Neural progenitor cell (in vitro differentiated cells): ENCODE results near the gene B3GLCT. TPM values are rescaled to one million over a fixed set of nuclear protein-coding genes. Genes with fewer than 3 reads are reported as not detected.

Source experiments
- DNase-seq: peaks from one replicate; pipeline ENCODE4 v3.0.0-alpha.2; 2016; ENCODE audit warnings: low spot score
- H2AFZ ChIP-seq: fragments of 200-600 bp; sonication (generic); replicated peaks from 2 replicates; pipeline ENCODE4 v1.6.1; 2016; ENCODE audit warnings: antibody characterized with exemption
- H3F3A ChIP-seq: fragments of 200-600 bp; sonication (generic); 2 replicates; pipeline ENCODE4 v1.6.1; 2016; ENCODE audit warnings: antibody characterized with exemption, low read depth
- H3K27ac ChIP-seq: fragments of 200-600 bp; sonication (generic); 2 replicates; pipeline ENCODE4 v1.5.1; 2016; ENCODE audit warnings: mild to moderate bottlenecking
- H3K27me3 ChIP-seq: fragments of 200-600 bp; sonication (generic); 2 replicates; pipeline ENCODE4 v1.6.1; 2016; ENCODE audit warnings: mild to moderate bottlenecking, moderate library complexity
- H3K36me3 ChIP-seq: fragments of 200-600 bp; sonication (generic); 2 replicates; pipeline ENCODE4 v1.5.1; 2016
- H3K4me1 ChIP-seq: fragments of 200-600 bp; sonication (generic); 2 replicates; pipeline ENCODE4 v1.6.1; 2016; ENCODE audit warnings: mixed run types
- H3K4me2 ChIP-seq: fragments of 200-600 bp; sonication (generic); 2 replicates; pipeline ENCODE4 v1.6.1; 2016
- H3K4me3 ChIP-seq: fragments of 200-600 bp; sonication (generic); 2 replicates; pipeline ENCODE4 v1.5.1; 2016
- H3K79me2 ChIP-seq: fragments of 200-600 bp; sonication (generic); 2 replicates; pipeline ENCODE4 v1.6.1; 2016; ENCODE audit warnings: low read depth
- H3K9ac ChIP-seq: fragments of 200-600 bp; sonication (generic); 2 replicates; pipeline ENCODE4 v1.6.1; 2016
- H3K9me3 ChIP-seq: fragments of 200-600 bp; sonication (generic); 2 replicates; pipeline ENCODE4 v1.5.1; 2016; ENCODE audit warnings: low read depth
- H4K20me1 ChIP-seq: fragments of 200-600 bp; sonication (generic); 2 replicates; pipeline ENCODE4 v1.6.1; 2016; ENCODE audit warnings: low read depth
- H3K27ac Mint-ChIP-seq: 3 replicates; pipeline ENCODE4 v1.8.0; 2021; ENCODE audit warnings: mixed read lengths
- H3K27me3 Mint-ChIP-seq: 2 replicates; pipeline ENCODE4 v1.8.0; 2022; ENCODE audit warnings: low read depth, mild to moderate bottlenecking, inconsistent platforms, moderate library complexity, mixed read lengths; ENCODE audit not compliant: insufficient read depth
- H3K36me3 Mint-ChIP-seq: 3 replicates; pipeline ENCODE4 v1.8.0; 2021; ENCODE audit warnings: mixed read lengths
- H3K4me1 Mint-ChIP-seq: 3 replicates; pipeline ENCODE4 v1.8.0; 2021; ENCODE audit warnings: mixed read lengths
- H3K4me3 Mint-ChIP-seq: 3 replicates; pipeline ENCODE4 v1.8.0; 2021; ENCODE audit warnings: mild to moderate bottlenecking, moderate library complexity, mixed read lengths
- H3K9me3 Mint-ChIP-seq: 3 replicates; pipeline ENCODE4 v1.8.0; 2020; ENCODE audit warnings: mixed read lengths
- CTCF ChIP-seq: fragments of 200-600 bp; sonication (generic); IDR thresholded peaks from 2 replicates; pipeline ENCODE4 v1.5.1; 2017; ENCODE audit warnings: antibody characterized with exemption, mild to moderate bottlenecking
- EZH2 ChIP-seq: fragments of 200-600 bp; sonication (generic); IDR thresholded peaks from 2 replicates; pipeline ENCODE4 v1.6.1; 2017; ENCODE audit warnings: antibody characterized with exemption, mild to moderate bottlenecking, moderate library complexity
- EZH2phosphoT487 ChIP-seq: fragments of 200-600 bp; sonication (generic); IDR thresholded peaks from 2 replicates; pipeline ENCODE4 v1.6.1; 2017; ENCODE audit warnings: antibody characterized with exemption
- total RNA-seq: library from RNA; depleted of rRNA; stranded (reverse); fragments of >200 nt; gene quantifications from 2 replicates; pipeline ENCODE4 v1.2.3, GENCODE V29; 2015; ENCODE audit warnings: low replicate concordance

Gene B3GLCT
- total RNA-seq, 1 donor from 2014 or later = 16.9 TPM

- H3K9me3 Mint-ChIP-seq = no peaks in the 10 kb centered on the region
- Histone ChIP-seq H4K20me1 (peaks cover 16% of the 10 kb centered on the region), H3K27ac (peak within 1 kb of the TSS; percentile 49), H3K9ac (peak within 1 kb of the TSS; percentile 66), H3K4me1 (peaks cover 25% of the 10 kb centered on the region), H3K36me3 (peaks cover 4% of the 10 kb centered on the region), H3K79me2 (peaks cover 49% of the 10 kb centered on the region), H3K4me2 (peak within 1 kb of the TSS; percentile 97), H3K27me3 (no peaks in the 10 kb centered on the region), H3F3A (peaks cover 8% of the 10 kb centered on the region), H3K9me3 (no peaks in the 10 kb centered on the region), H2AFZ (peak within 1 kb of the TSS; percentile 98), H3K4me3 (peak within 1 kb of the TSS; percentile 71)
- TF ChIP-seq CTCF (peak; percentile 29), EZH2phosphoT487 (no peak)
- H3K27ac Mint-ChIP-seq = peak within 1 kb of the TSS; percentile 91
- peaks cover 4% of the 10 kb centered on the region for H3K36me3 Mint-ChIP-seq
- DNase-seq = peak; percentile 98
- peaks cover 27% of the 10 kb centered on the region for H3K4me1 Mint-ChIP-seq
- H3K4me3 Mint-ChIP-seq = peak within 1 kb of the TSS; percentile 96
- H3K27me3 Mint-ChIP-seq = peaks cover 7% of the 10 kb centered on the region
These were observed 38.1 kb upstream of the B3GLCT start, which contains the start of gene HSPH1 for GRCh38 chr13:31161557-31162150. HSPH1 (minus strand) TSS chr13:31161904; CDS start chr13:31161582, 322 bp downstream.

- H3K9me3 Mint-ChIP-seq = no peaks in the 10 kb centered on the region
- Histone ChIP-seq H3K9me3 (no peaks in the 10 kb centered on the region), H3K9ac (peak overlapping the region; percentile 66), H4K20me1 (peaks cover 16% of the 10 kb centered on the region), H3K4me2 (peak overlapping the region; percentile 97), H3F3A (peaks cover 8% of the 10 kb centered on the region), H3K4me1 (peaks cover 25% of the 10 kb centered on the region), H3K4me3 (peak overlapping the region; percentile 71), H3K79me2 (peaks cover 42% of the 10 kb centered on the region), H3K36me3 (peaks cover 4% of the 10 kb centered on the region), H3K27me3 (no peaks in the 10 kb centered on the region), H2AFZ (peak overlapping the region; percentile 98), H3K27ac (no peak overlapping the region)
- peaks cover 7% of the 10 kb centered on the region for H3K27me3 Mint-ChIP-seq
- H3K27ac Mint-ChIP-seq = peak overlapping the region; percentile 72
- DNase-seq = peak; percentile 98
- peak overlapping the region; percentile 96 for H3K4me3 Mint-ChIP-seq
- no peak for TF ChIP-seq CTCF
- TF ChIP-seq EZH2 = no peak
- no peak for TF ChIP-seq EZH2phosphoT487
- H3K36me3 Mint-ChIP-seq = peaks cover 2% of the 10 kb centered on the region
- peaks cover 27% of the 10 kb centered on the region for H3K4me1 Mint-ChIP-seq
These were observed 37.4 kb upstream of the B3GLCT start for GRCh38 chr13:31162151-31163008.

- TF ChIP-seq CTCF (no peak), EZH2phosphoT487 (no peak), EZH2 (no peak)
- Histone ChIP-seq H3K9me3 (no peaks in the 10 kb centered on the region), H3K36me3 (no peaks in the 10 kb centered on the region), H4K20me1 (no peaks in the 10 kb centered on the region), H3K4me3 (no peak overlapping the region), H3F3A (peaks cover 1% of the 10 kb centered on the region), H3K4me2 (no peak overlapping the region), H3K27me3 (no peaks in the 10 kb centered on the region), H2AFZ (no peak overlapping the region), H3K79me2 (peaks cover under 1% of the 10 kb centered on the region), H3K4me1 (peaks cover 6% of the 10 kb centered on the region), H3K27ac (no peak overlapping the region), H3K9ac (no peak overlapping the region)
- no peak overlapping the region for H3K27ac Mint-ChIP-seq
- no peak overlapping the region for H3K4me3 Mint-ChIP-seq
- H3K4me1 Mint-ChIP-seq = peaks cover 8% of the 10 kb centered on the region
- no peak for DNase-seq
- H3K36me3 Mint-ChIP-seq = no peaks in the 10 kb centered on the region
- H3K27me3 Mint-ChIP-seq = peaks cover 9% of the 10 kb centered on the region
- no peaks in the 10 kb centered on the region for H3K9me3 Mint-ChIP-seq
These were observed 33.2 kb upstream of the B3GLCT start for GRCh38 chr13:31166591-31166990.
